Skeletal muscle tissue (tissue), 4 donors: ENCODE measurements around the gene RSBN1L. TPM values are rescaled to one million over a fixed set of nuclear protein-coding genes. Genes with fewer than 3 reads are reported as not detected.

ENCODE experiments used
- H3K27ac ChIP-seq: one replicate; pipeline ENCODE4 v1.7.0; 2013; ENCODE audit warnings: mild to moderate bottlenecking, low read depth, low read length, inconsistent platforms
- H3K27me3 ChIP-seq, 3 donors: one replicate each; pipeline ENCODE4 v1.7.0; 2013; ENCODE audit warnings: low read length in 3 of 3; ENCODE audit not compliant: control insufficient read depth in 3 of 3, insufficient read depth in 3 of 3
- H3K36me3 ChIP-seq, 3 donors: one replicate each; pipeline ENCODE4 v1.7.0; 2013; ENCODE audit warnings: low read length in 3 of 3; ENCODE audit not compliant: control insufficient read depth in 3 of 3, insufficient read depth in 3 of 3
- H3K4me1 ChIP-seq, 3 donors: one replicate each; pipeline ENCODE4 v1.7.0; 2013; ENCODE audit warnings: low read length in 3 of 3, mild to moderate bottlenecking in 3 of 3; ENCODE audit not compliant: control insufficient read depth in 3 of 3, insufficient read depth in 3 of 3
- H3K4me3 ChIP-seq, 3 donors: one replicate each; pipeline ENCODE4 v1.7.0; 2013; ENCODE audit warnings: low read length in 3 of 3
- H3K9ac ChIP-seq, 3 donors: one replicate each; pipeline ENCODE4 v1.7.0; 2013; ENCODE audit warnings: low read length in 3 of 3, mild to moderate bottlenecking in 3 of 3, moderate library complexity in 2 of 3, low read depth in 1 of 3
- H3K9me3 ChIP-seq, 3 donors: one replicate each; pipeline ENCODE4 v1.7.0; 2013; ENCODE audit warnings: low read length in 3 of 3; ENCODE audit not compliant: control insufficient read depth in 3 of 3
- total RNA-seq: library from RNA; depleted of rRNA; stranded (reverse); fragments of >200 nt; gene quantifications from one replicate; pipeline ENCODE4 v1.2.3, GENCODE V29; 2014
- donor health status: Osteomylitis.

RSBN1L gene
- total RNA-seq, 1 donor from 2014 or later = 24.0 TPM

- Histone ChIP-seq H3K27ac (no peak overlapping the region), H3K27me3 (no peaks in the 10 kb centered on the region), H3K36me3 (no peaks in the 10 kb centered on the region), H3K4me3 (no peak overlapping the region), H3K9ac (no peak overlapping the region), H3K9me3 (no peaks in the 10 kb centered on the region), H3K4me1 (peaks cover 0 to 6% (median 5%) of the 10 kb centered on the region in 3 donors)
Observed at GRCh38 chr7:77757589-77757988, 61.3 kb downstream of the RSBN1L start.

GRCh38 chr7:77759294-77759889 lies 63.1 kb downstream of the RSBN1L start:
- Histone ChIP-seq H3K36me3 (no peaks in the 10 kb centered on the region), H3K9me3 (no peaks in the 10 kb centered on the region), H3K27me3 (no peaks in the 10 kb centered on the region), H3K4me1 (peaks cover 0 to 7% (median 0%) of the 10 kb centered on the region in 3 donors), H3K9ac (peak overlapping the region in 1 of 3 donors; percentile 59), H3K4me3 (no peak overlapping the region), H3K27ac (no peak overlapping the region)

- Histone ChIP-seq H3K9ac (no peak overlapping the region), H3K4me1 (peaks cover 0 to 7% (median 0%) of the 10 kb centered on the region in 3 donors), H3K27ac (no peak overlapping the region), H3K9me3 (no peaks in the 10 kb centered on the region), H3K27me3 (no peaks in the 10 kb centered on the region), H3K4me3 (no peak overlapping the region), H3K36me3 (no peaks in the 10 kb centered on the region)
Observed at GRCh38 chr7:77760809-77761453, 64.7 kb downstream of the RSBN1L start.

GRCh38 chr7:77765481-77765880 lies 69.2 kb downstream of the RSBN1L start:
- no peaks in the 10 kb centered on the region for H3K9me3 ChIP-seq
- no peak overlapping the region for H3K9ac ChIP-seq
- H3K4me3 ChIP-seq = no peak overlapping the region
- H3K4me1 ChIP-seq = peaks cover 0 to 4% (median 0%) of the 10 kb centered on the region in 3 donors
- no peaks in the 10 kb centered on the region for H3K36me3 ChIP-seq
- no peak overlapping the region for H3K27ac ChIP-seq
- no peaks in the 10 kb centered on the region for H3K27me3 ChIP-seq

GRCh38 chr7:77765906-77766800 lies 69.9 kb downstream of the RSBN1L start:
- no peak overlapping the region for H3K4me3 ChIP-seq
- no peaks in the 10 kb centered on the region for H3K27me3 ChIP-seq
- no peak overlapping the region for H3K9ac ChIP-seq
- H3K36me3 ChIP-seq = no peaks in the 10 kb centered on the region
- H3K27ac ChIP-seq = no peak overlapping the region
- peaks cover 0 to 4% (median 0%) of the 10 kb centered on the region in 3 donors for H3K4me1 ChIP-seq
- no peaks in the 10 kb centered on the region for H3K9me3 ChIP-seq

- Histone ChIP-seq H3K27me3 (no peaks in the 10 kb centered on the region), H3K27ac (no peak overlapping the region), H3K4me1 (peaks cover 0 to 4% (median 0%) of the 10 kb centered on the region in 3 donors), H3K9me3 (no peaks in the 10 kb centered on the region), H3K4me3 (no peak overlapping the region), H3K9ac (no peak overlapping the region), H3K36me3 (peaks cover 0 to under 1% (median 0%) of the 10 kb centered on the region in 3 donors)
Observed at GRCh38 chr7:77766801-77767605, 70.7 kb downstream of the RSBN1L start.

GRCh38 chr7:77770316-77770715 lies 74.1 kb downstream of the RSBN1L start:
- Histone ChIP-seq H3K4me1 (no peaks in the 10 kb centered on the region), H3K9ac (no peak overlapping the region), H3K36me3 (peaks cover 0 to 12% (median 11%) of the 10 kb centered on the region in 3 donors), H3K4me3 (no peak overlapping the region), H3K9me3 (no peaks in the 10 kb centered on the region), H3K27ac (no peak overlapping the region), H3K27me3 (no peaks in the 10 kb centered on the region)

GRCh38 chr7:77771901-77772300 lies 75.6 kb downstream of the RSBN1L start:
- Histone ChIP-seq H3K27me3 (no peaks in the 10 kb centered on the region), H3K4me1 (no peaks in the 10 kb centered on the region), H3K36me3 (peaks cover 2 to 20% (median 12%) of the 10 kb centered on the region in 3 donors), H3K9me3 (peaks cover 0 to 3% (median 0%) of the 10 kb centered on the region in 3 donors), H3K27ac (no peak overlapping the region), H3K9ac (no peak overlapping the region), H3K4me3 (no peak overlapping the region)

- H3K4me1 ChIP-seq = no peaks in the 10 kb centered on the region
- H3K27ac ChIP-seq = no peak overlapping the region
- no peak overlapping the region for H3K4me3 ChIP-seq
- no peaks in the 10 kb centered on the region for H3K27me3 ChIP-seq
- no peak overlapping the region for H3K9ac ChIP-seq
- peaks cover 0 to 3% (median 0%) of the 10 kb centered on the region in 3 donors for H3K9me3 ChIP-seq
- peaks cover 2 to 19% (median 10%) of the 10 kb centered on the region in 3 donors for H3K36me3 ChIP-seq
Observed at GRCh38 chr7:77778535-77778934, 82.3 kb downstream of the RSBN1L start.
